KBM-7 (cell line): ENCODE data around the gene TIGD7.

Source experiments
- DNase-seq: peaks from one replicate; pipeline ENCODE4 v3.0.0-alpha.2; 2015
- in situ Hi-C: fragments of 300-500 bp; cut with MboI; formaldehyde crosslinking; loops from 2 replicates; pipeline ENCODE4 v1.14.3; 2020; ENCODE audit warnings: low sequenced_read_pairs, low pct_unique_long_range_greater_than_20kb, mixed read lengths

Gene TIGD7

GRCh38 chr16:3252967-3253366 lies 52.3 kb downstream of the TIGD7 start:
- in situ Hi-C loops, result no loop called here
- DNase-seq, result no peak

- in situ Hi-C loops, result no loop called here
- DNase-seq, result no peak
These were observed 55.8 kb downstream of the TIGD7 start for GRCh38 chr16:3249451-3249850.

- no peak for DNase-seq
- in situ Hi-C loops, result no loop called here
These were observed 56.2 kb downstream of the TIGD7 start for GRCh38 chr16:3249020-3249419.
